WTC11 (cell line): ENCODE measurements around the gene SCN4B.

Experiments
- ATF2 ChIP-seq: sonication (generic); formaldehyde crosslinking; IDR thresholded peaks from 2 replicates; pipeline ENCODE4 v1.8.1; 2022; ENCODE audit warnings: low read depth, missing genetic modification reagents, borderline replicate concordance
- ATF3 ChIP-seq: sonication (generic); formaldehyde crosslinking; conservative IDR thresholded peaks from 2 replicates; pipeline ENCODE4 v1.8.1; 2022; ENCODE audit warnings: mild to moderate bottlenecking, missing genetic modification reagents
- CREB1 ChIP-seq: sonication (generic); formaldehyde crosslinking; IDR thresholded peaks from 2 replicates; pipeline ENCODE4 v1.8.0; 2023; ENCODE audit warnings: mild to moderate bottlenecking, missing genetic modification reagents
- CTCF ChIP-seq: fragments of 200-600 bp; IDR thresholded peaks from 2 replicates; pipeline ENCODE4 v1.8.0; 2022; ENCODE audit warnings: antibody characterized with exemption
- E2F1 ChIP-seq: sonication (generic); formaldehyde crosslinking; IDR thresholded peaks from 2 replicates; pipeline ENCODE4 v1.8.0; 2022; ENCODE audit warnings: mild to moderate bottlenecking, missing genetic modification reagents
- JUN ChIP-seq: sonication (generic); formaldehyde crosslinking; IDR thresholded peaks from 2 replicates; pipeline ENCODE4 v1.8.0; 2023; ENCODE audit warnings: mild to moderate bottlenecking, missing genetic modification reagents
- MAX ChIP-seq: sonication (generic); formaldehyde crosslinking; IDR thresholded peaks from 2 replicates; pipeline ENCODE4 v1.8.0; 2022; ENCODE audit warnings: mild to moderate bottlenecking, missing genetic modification reagents
- NFYB ChIP-seq: sonication (generic); formaldehyde crosslinking; conservative IDR thresholded peaks from 2 replicates; pipeline ENCODE4 v1.8.0; 2022; ENCODE audit warnings: low read depth, missing genetic modification reagents
- NR2C2 ChIP-seq: sonication (generic); formaldehyde crosslinking; IDR thresholded peaks from 2 replicates; pipeline ENCODE4 v1.8.0; 2022; ENCODE audit warnings: mild to moderate bottlenecking, missing genetic modification reagents
- SMAD3 ChIP-seq: sonication (generic); formaldehyde crosslinking; IDR thresholded peaks from 2 replicates; pipeline ENCODE4 v1.8.0; 2022; ENCODE audit warnings: missing genetic modification reagents, mild to moderate bottlenecking, borderline replicate concordance
- TP53 ChIP-seq: sonication (generic); formaldehyde crosslinking; IDR thresholded peaks from 2 replicates; pipeline ENCODE4 v1.8.1; 2023; ENCODE audit warnings: mild to moderate bottlenecking, missing genetic modification reagents
- ZNF263 ChIP-seq: sonication (generic); formaldehyde crosslinking; IDR thresholded peaks from 2 replicates; pipeline ENCODE4 v1.8.1; 2022; ENCODE audit warnings: low read depth, mild to moderate bottlenecking, moderate library complexity, missing genetic modification reagents
- ZNF396 ChIP-seq: fragments of 250-450 bp; sonication (Bioruptor Pico); IDR thresholded peaks from 2 replicates; pipeline ENCODE4 v1.8.0; 2021; ENCODE audit warnings: mild to moderate bottlenecking, moderate library complexity, borderline replicate concordance

- TF ChIP-seq ZNF396: no peak
- TF ChIP-seq CTCF: peak; percentile 89
- TF ChIP-seq MAX: 0 out of 2 replicates have a peak, but pooled peaks have one; percentile 33
- no peak for TF ChIP-seq CREB1
- no peak for TF ChIP-seq SMAD3 (CRISPR knock-in tag)
- TF ChIP-seq E2F1: no peak
- TF ChIP-seq ATF2 (CRISPR knock-in tag): no peak
- no peak for TF ChIP-seq NFYB (CRISPR knock-in tag)
- no peak for TF ChIP-seq TP53
- TF ChIP-seq ATF3 (CRISPR knock-in tag): no peak
- no peak for TF ChIP-seq NR2C2 (CRISPR knock-in tag)
- TF ChIP-seq ZNF263 (CRISPR knock-in tag): no peak
- no peak for TF ChIP-seq JUN (CRISPR knock-in tag)
Observed at GRCh38 chr11:118145285-118146227, 7.1 kb downstream of the SCN4B start.
